GM18499 (cell line): ENCODE data around the gene RAB35.

Experiments
- ATAC-seq: cut with Tn5 transposase; IDR thresholded peaks from one replicate; pipeline ENCODE4 v1.9.1; 2021; ENCODE audit warnings: moderate number of reproducible peaks; ENCODE audit not compliant: insufficient read depth, unreplicated experiment

RAB35 gene

GRCh38 chr12:120116441-120116791 lies at the start of gene RAB35:
Gene RAB35 (minus strand): TSS chr12:120116753. CDS start chr12:120116650, 103 bp downstream.
- no peak for ATAC-seq

GRCh38 chr12:120164293-120164692 lies 47.7 kb upstream of the RAB35 start:
- ATAC-seq, result no peak

- no peak for ATAC-seq
These were observed 46.2 kb upstream of the RAB35 start for GRCh38 chr12:120162763-120163162.

GRCh38 chr12:120161852-120162251 lies 45.3 kb upstream of the RAB35 start:
- no peak for ATAC-seq

- ATAC-seq, result no peak
These were observed 43.1 kb upstream of the RAB35 start for GRCh38 chr12:120159509-120160237.

- ATAC-seq, result no peak
These were observed 41.8 kb upstream of the RAB35 start for GRCh38 chr12:120158351-120158750.

GRCh38 chr12:120157678-120158077 lies 41.1 kb upstream of the RAB35 start:
- ATAC-seq, result no peak

- no peak for ATAC-seq
These were observed 40.0 kb upstream of the RAB35 start for GRCh38 chr12:120156315-120157259.

- ATAC-seq, result no peak
These were observed 38.5 kb upstream of the RAB35 start for GRCh38 chr12:120155072-120155471.

- no peak for ATAC-seq
These were observed 34.5 kb upstream of the RAB35 start for GRCh38 chr12:120150919-120151525.

- no peak for ATAC-seq
These were observed 31.5 kb upstream of the RAB35 start for GRCh38 chr12:120148011-120148410.

- no peak for ATAC-seq
These were observed 28.6 kb upstream of the RAB35 start for GRCh38 chr12:120145164-120145563.

GRCh38 chr12:120144215-120144614 lies 27.7 kb upstream of the RAB35 start:
- ATAC-seq, result no peak

GRCh38 chr12:120142231-120142877 lies 25.8 kb upstream of the RAB35 start:
- ATAC-seq, result no peak

- no peak for ATAC-seq
These were observed 24.8 kb upstream of the RAB35 start for GRCh38 chr12:120141336-120141735.

GRCh38 chr12:120140603-120141002 lies 24.1 kb upstream of the RAB35 start:
- no peak for ATAC-seq

- no peak for ATAC-seq
These were observed 23.4 kb upstream of the RAB35 start for GRCh38 chr12:120139958-120140357.

GRCh38 chr12:120138366-120138765 lies 21.8 kb upstream of the RAB35 start:
- ATAC-seq, result no peak

- ATAC-seq, result no peak
These were observed 21.3 kb upstream of the RAB35 start for GRCh38 chr12:120137833-120138232.

GRCh38 chr12:120136093-120136770 lies 19.7 kb upstream of the RAB35 start:
- no peak for ATAC-seq
